ENCODE data around the gene MRPL58. TPM values are rescaled to one million over a fixed set of nuclear protein-coding genes. Genes with fewer than 3 reads are reported as not detected.

MRPL58 gene
- total RNA-seq, 2 experiments from 2014 or later: 53.6 to 62.4 TPM

DNA sequence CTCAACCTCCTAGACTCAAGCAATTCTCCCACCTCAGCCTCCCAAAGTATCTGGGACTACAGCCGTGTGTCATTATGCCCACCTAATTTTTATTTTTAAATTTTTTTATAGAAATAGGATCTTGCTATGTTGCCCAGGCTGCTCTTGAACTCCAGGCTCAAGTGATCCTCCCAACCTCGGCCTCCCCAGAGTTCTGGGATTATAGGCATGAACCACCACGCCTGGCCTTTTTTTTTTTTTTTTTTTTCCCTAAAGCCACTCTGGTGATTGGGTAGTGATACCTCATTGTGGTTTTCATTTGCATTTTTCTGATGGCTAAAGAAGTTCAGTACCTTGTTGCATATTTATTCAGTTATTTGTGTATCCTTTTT lies 26.3 kb upstream of the MRPL58 start:
- intact Hi-C loops (cut with micrococcal nuclease): no loop called here
- DNase-seq: no peak
- ATAC-seq: no peak
- no peak for TF ChIP-seq CTCF (IDR thresholded peaks at IDR 0.05)
- Mint-ChIP-seq H3K4me3 (no peak overlapping the region), H3K27me3 (peaks cover 19% of the 10 kb centered on the region), H3K9me3 (no peaks in the 10 kb centered on the region), H3K36me3 (ENCODE audit: low read depth) (no peaks in the 10 kb centered on the region), H3K4me1 (ENCODE audit: low read depth) (peaks cover 17% of the 10 kb centered on the region), H3K27ac (no peak overlapping the region)
- POLR2A ChIA-PET: interaction anchor here (1.1 kb wide), 1 partner anchor 26 kb away, joined by 4 read pairs; the partner anchor contains the start of gene MRPL58
- CTCF ChIA-PET: interaction anchor here (4.2 kb wide), 1 partner anchor 24 kb away, joined by 19 read pairs; no protein-coding TSS in a partner anchor

- Mint-ChIP-seq H3K4me3 (peak within 1 kb of the TSS; percentile 80), H3K36me3 (ENCODE audit: low read depth) (no peaks in the 10 kb centered on the region), H3K9me3 (no peaks in the 10 kb centered on the region), H3K27me3 (peaks cover 19% of the 10 kb centered on the region), H3K27ac (no peak within 1 kb of the TSS), H3K4me1 (ENCODE audit: low read depth) (peaks cover 8% of the 10 kb centered on the region)
- peak; percentile 9 for TF ChIP-seq CTCF (IDR thresholded peaks at IDR 0.05)
- ChIA-PET CTCF (interaction anchor here (0.8 to 7.5 kb wide), 11 partner anchors 11 to 215 kb away, joined by 3 to 39 read pairs (median 4); partner anchors contain the start of genes HID1, MRPL58 and NT5C), POLR2A (interaction anchor here (1.0 to 1.5 kb wide), 2 partner anchors 12 to 25 kb away, joined by 3 to 7 read pairs; partner anchors contain the start of gene MRPL58)
- ATAC-seq (peak; percentile 99), DNase-seq (peak; percentile 94)
- intact Hi-C loops (cut with micrococcal nuclease): no loop called here
Measured at GRCh38 chr17:74987418-74987908, 25.0 kb upstream of the MRPL58 start, which contains the start of gene CDR2L. TSS of gene CDR2L (plus strand) at chr17:74987632. CDS start at chr17:74988044, 412 bp downstream.

GRCh38 chr17:74987909-74988711 lies 24.4 kb upstream of the MRPL58 start:
- ChIA-PET POLR2A (interaction anchor here (0.9 to 1.8 kb wide), 4 partner anchors 13 to 24 kb away, joined by 3 to 7 read pairs (median 6); partner anchors contain the start of gene MRPL58), CTCF (interaction anchor here (0.9 to 7.5 kb wide), 13 partner anchors 9 to 214 kb away, joined by 3 to 39 read pairs (median 4); partner anchors contain the start of genes HID1, MRPL58 and NT5C)
- ATAC-seq (peak; percentile 57), DNase-seq (peak; percentile 26)
- Mint-ChIP-seq H3K36me3 (ENCODE audit: low read depth) (no peaks in the 10 kb centered on the region), H3K27ac (no peak overlapping the region), H3K4me1 (ENCODE audit: low read depth) (peaks cover 8% of the 10 kb centered on the region), H3K27me3 (peaks cover 19% of the 10 kb centered on the region), H3K9me3 (no peaks in the 10 kb centered on the region), H3K4me3 (peak overlapping the region; percentile 65)
- intact Hi-C loops (cut with micrococcal nuclease): no loop called here
- no peak for TF ChIP-seq CTCF (IDR thresholded peaks at IDR 0.05)

GRCh38 chr17:74990581-74991105 lies 21.8 kb upstream of the MRPL58 start:
- Mint-ChIP-seq H3K9me3 (no peaks in the 10 kb centered on the region), H3K4me1 (ENCODE audit: low read depth) (peaks cover 8% of the 10 kb centered on the region), H3K27ac (no peak overlapping the region), H3K36me3 (ENCODE audit: low read depth) (no peaks in the 10 kb centered on the region), H3K4me3 (no peak overlapping the region), H3K27me3 (peaks cover 13% of the 10 kb centered on the region)
- TF ChIP-seq CTCF (IDR thresholded peaks at IDR 0.05): no peak
- POLR2A ChIA-PET: interaction anchor here (1.5 kb wide), 1 partner anchor 16 kb away, joined by 5 read pairs; no protein-coding TSS in a partner anchor
- ATAC-seq (no peak), DNase-seq (no peak)
- intact Hi-C loops (cut with micrococcal nuclease): no loop called here
- CTCF ChIA-PET: interaction anchor here (7.5 kb wide), 1 partner anchor 21 kb away, joined by 39 read pairs; the partner anchor contains the start of gene MRPL58

Data from activated CD8-positive, alpha-beta T cell treated with anti-CD3 and anti-CD28 coated beads for 36 hours (primary cell).